Measurements from ENCODE around the gene ORMDL1. TPM values are rescaled to one million over a fixed set of nuclear protein-coding genes. Genes with fewer than 3 reads are reported as not detected.
A peak's percentile ranks its signal among the peaks of the same experiment; 100 is the strongest.

The ORMDL1 gene, protein sequence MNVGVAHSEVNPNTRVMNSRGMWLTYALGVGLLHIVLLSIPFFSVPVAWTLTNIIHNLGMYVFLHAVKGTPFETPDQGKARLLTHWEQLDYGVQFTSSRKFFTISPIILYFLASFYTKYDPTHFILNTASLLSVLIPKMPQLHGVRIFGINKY
- 10 to 100 TPM; 33.5 to 70.5 (median 53.8) TPM for total RNA-seq

- H3K27me3 ChIP-seq, result no peaks in the 10 kb centered on the region
- H3K4me3 ChIP-seq, result peak within 1 kb of the TSS; percentile 75 to 77
- TF ChIP-seq EP300 (IDR thresholded peaks at IDR 0.05) (no peak), POLR2A (IDR thresholded peaks at IDR 0.05) (peak; percentile 91), POLR2AphosphoS5 (IDR thresholded peaks at IDR 0.05) (peak; percentile 86), CTCF (IDR thresholded peaks at IDR 0.05) (peak in 2 of 4 experiments; percentile 3 to 18)
- no peaks in the 10 kb centered on the region for H3K9me3 ChIP-seq
- peaks cover 3 to 49% (median 18%) of the 10 kb centered on the region in 3 donors for H3K4me1 ChIP-seq
- peak; percentile 99 for ATAC-seq
- 0 to 20% methylated on average over 1 to 5 of the region's 96 CpGs for WGBS, 2 donors (ENCODE audit: low coverage in 1 of 2)
- H3K36me3 ChIP-seq, result peaks cover 0 to 23% of the 10 kb centered on the region in 2 donors
- peak within 1 kb of the TSS; percentile 89 to 98 (median 95) for H3K27ac ChIP-seq
Measured at GRCh38 chr2:189783927-189784867, at the start of gene ORMDL1, which contains the start of gene PMS1. TSS of gene ORMDL1 (minus strand) at chr2:189784339. CDS start at chr2:189782595, 1,744 bp downstream. TSS of gene PMS1 (plus strand) at chr2:189784450. CDS start at chr2:189791810, 7,360 bp downstream.

- no peaks in the 10 kb centered on the region for H3K27me3 ChIP-seq
- H3K4me3 ChIP-seq, result no peak overlapping the region
- no peak for ATAC-seq
- H3K9me3 ChIP-seq, result no peaks in the 10 kb centered on the region
- no peak for TF ChIP-seq CTCF (IDR thresholded peaks at IDR 0.05)
- TF ChIP-seq EP300 (IDR thresholded peaks at IDR 0.05), result no peak
- no peak for TF ChIP-seq POLR2A (IDR thresholded peaks at IDR 0.05)
- no peak for TF ChIP-seq POLR2AphosphoS5 (IDR thresholded peaks at IDR 0.05)
- no peak overlapping the region for H3K27ac ChIP-seq
- no peaks in the 10 kb centered on the region for H3K36me3 ChIP-seq
- H3K4me1 ChIP-seq, result peaks cover 0 to 4% (median 0%) of the 10 kb centered on the region in 3 donors
- WGBS, 2 donors (ENCODE audit: low coverage in 1 of 2), result 100% methylated on average over 1 of the region's 1 CpG; no CpG with 5 or more reads in 1 of the 2 donors
Measured at GRCh38 chr2:189830510-189830909, 46.4 kb upstream of the ORMDL1 start.

- Histone ChIP-seq H3K27me3 (no peaks in the 10 kb centered on the region), H3K27ac (no peak overlapping the region), H3K9me3 (no peaks in the 10 kb centered on the region), H3K4me3 (no peak overlapping the region), H3K4me1 (peaks cover 0 to 13% (median 0%) of the 10 kb centered on the region in 3 donors), H3K36me3 (no peaks in the 10 kb centered on the region)
- ATAC-seq, result no peak
- TF ChIP-seq CTCF (IDR thresholded peaks at IDR 0.05) (no peak), EP300 (IDR thresholded peaks at IDR 0.05) (no peak), POLR2A (IDR thresholded peaks at IDR 0.05) (no peak), POLR2AphosphoS5 (IDR thresholded peaks at IDR 0.05) (no peak)
- WGBS, 2 donors (ENCODE audit: low coverage in 1 of 2), result 73 to 80% methylated on average over 2 to 4 of the region's 4 CpGs
Measured at GRCh38 chr2:189829102-189829833, 45.1 kb upstream of the ORMDL1 start.

DNA sequence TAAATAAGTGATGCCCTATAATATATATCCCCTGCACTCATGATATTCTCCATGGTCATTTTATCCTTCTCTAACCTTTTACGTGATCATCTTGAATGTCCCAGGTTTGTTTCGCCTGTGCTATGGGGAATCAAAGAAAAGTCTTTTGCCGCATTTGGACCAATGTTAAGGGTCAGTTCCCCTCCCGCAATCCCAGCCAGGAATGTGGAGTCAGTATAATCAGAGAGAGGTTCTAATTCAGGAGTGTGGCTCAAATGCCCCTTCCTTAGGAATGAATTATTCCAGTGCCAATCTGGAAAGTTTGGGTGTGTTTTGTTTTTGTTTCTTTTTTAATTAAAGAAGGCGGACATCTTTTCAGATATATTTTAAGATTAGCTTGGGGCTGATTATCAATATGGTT is 41.9 kb upstream of the ORMDL1 start:
- Histone ChIP-seq H3K27me3 (no peaks in the 10 kb centered on the region), H3K4me1 (peaks cover 0 to 13% (median 0%) of the 10 kb centered on the region in 3 donors), H3K9me3 (no peaks in the 10 kb centered on the region), H3K36me3 (peaks cover 0 to 6% of the 10 kb centered on the region in 2 donors), H3K4me3 (no peak overlapping the region), H3K27ac (no peak overlapping the region)
- ATAC-seq, result no peak
- TF ChIP-seq CTCF (IDR thresholded peaks at IDR 0.05) (no peak), POLR2A (IDR thresholded peaks at IDR 0.05) (no peak), EP300 (IDR thresholded peaks at IDR 0.05) (no peak), POLR2AphosphoS5 (IDR thresholded peaks at IDR 0.05) (no peak)
- 81 to 100% methylated on average over 1 to 5 of the region's 5 CpGs for WGBS, 2 donors (ENCODE audit: low coverage in 1 of 2)

Data from gastroesophageal sphincter (tissue), 4 donors.